OCI-LY1 (cell line): ENCODE results near the gene MACROH2A2.

Source experiments
- H2AFZ ChIP-seq: fragments of 200-600 bp; sonication (generic), shearing (Covaris generic); 2 replicates; pipeline ENCODE4 v1.6.0; 2014; ENCODE audit warnings: antibody characterized with exemption, mild to moderate bottlenecking, low read length
- H3F3A ChIP-seq: fragments of 200-600 bp; sonication (generic), shearing (Covaris generic); 2 replicates; pipeline ENCODE4 v1.6.0; 2014; ENCODE audit warnings: mild to moderate bottlenecking, antibody characterized with exemption, low read length, moderate library complexity; ENCODE audit not compliant: insufficient read depth
- H3K27ac ChIP-seq: fragments of 200-600 bp; sonication (generic); 2 replicates; pipeline ENCODE4 v1.5.1; 2014; ENCODE audit warnings: low read length, mixed run types, mild to moderate bottlenecking, low read depth; ENCODE audit not compliant: poor library complexity, severe bottlenecking
- H3K27me3 ChIP-seq: fragments of 200-600 bp; sonication (generic); 2 replicates; pipeline ENCODE4 v1.6.0; 2014; ENCODE audit warnings: antibody characterized with exemption, mild to moderate bottlenecking, low read length, moderate library complexity; ENCODE audit not compliant: insufficient read depth
- H3K36me3 ChIP-seq: fragments of 200-600 bp; sonication (generic); 2 replicates; pipeline ENCODE4 v1.6.1; 2014; ENCODE audit warnings: mild to moderate bottlenecking, antibody characterized with exemption, low read length, moderate library complexity, mixed read lengths; ENCODE audit not compliant: insufficient read depth
- H3K4me1 ChIP-seq: fragments of 200-600 bp; sonication (generic); 2 replicates; pipeline ENCODE4 v1.5.1; 2014; ENCODE audit warnings: mild to moderate bottlenecking, low read length, moderate library complexity; ENCODE audit not compliant: insufficient read depth, severe bottlenecking
- H3K4me2 ChIP-seq: fragments of 200-600 bp; sonication (generic), shearing (Covaris generic); 2 replicates; pipeline ENCODE4 v1.6.1; 2014; ENCODE audit warnings: low read length
- H3K4me3 ChIP-seq: fragments of 200-600 bp; sonication (generic); 2 replicates; pipeline ENCODE4 v1.5.1; 2014; ENCODE audit warnings: low read length, low read depth, mild to moderate bottlenecking, mixed read lengths; ENCODE audit not compliant: poor library complexity, severe bottlenecking
- H3K79me2 ChIP-seq: fragments of 200-600 bp; shearing (Covaris generic); 2 replicates; pipeline ENCODE4 v1.6.1; 2016; ENCODE audit warnings: mixed run types, low read length, mixed read lengths; ENCODE audit not compliant: insufficient read depth
- H3K9ac ChIP-seq: fragments of 200-600 bp; sonication (generic), shearing (Covaris generic); 2 replicates; pipeline ENCODE4 v1.6.1; 2014; ENCODE audit warnings: mild to moderate bottlenecking, low read length, mixed read lengths
- H3K9me2 ChIP-seq: fragments of 200-600 bp; sonication (generic), shearing (Covaris generic); 2 replicates; pipeline ENCODE4 v1.6.1; 2014; ENCODE audit warnings: low read depth, mild to moderate bottlenecking, low read length, mixed read lengths
- H3K9me3 ChIP-seq: fragments of 200-600 bp; shearing (Covaris generic); 2 replicates; pipeline ENCODE4 v1.6.1; 2014; ENCODE audit warnings: low read length, mixed read lengths
- H4K20me1 ChIP-seq: fragments of 200-600 bp; sonication (generic), shearing (Covaris generic); 2 replicates; pipeline ENCODE4 v1.6.0; 2016; ENCODE audit warnings: mild to moderate bottlenecking, low read length; ENCODE audit not compliant: insufficient read depth
- CTCF ChIP-seq: fragments of 200-600 bp; sonication (generic), shearing (Covaris generic); IDR thresholded peaks from 2 replicates; pipeline ENCODE4 v1.5.1; 2017; ENCODE audit warnings: mild to moderate bottlenecking, antibody characterized with exemption, low read length, moderate library complexity, mixed read lengths
- EZH2 ChIP-seq: fragments of 200-600 bp; sonication (generic), shearing (Covaris generic); IDR thresholded peaks from 2 replicates; pipeline ENCODE4 v1.8.0; 2017; ENCODE audit warnings: borderline replicate concordance, mixed run types, mild to moderate bottlenecking, antibody characterized with exemption, low read length, moderate library complexity, mixed read lengths

The MACROH2A2 gene

DNA sequence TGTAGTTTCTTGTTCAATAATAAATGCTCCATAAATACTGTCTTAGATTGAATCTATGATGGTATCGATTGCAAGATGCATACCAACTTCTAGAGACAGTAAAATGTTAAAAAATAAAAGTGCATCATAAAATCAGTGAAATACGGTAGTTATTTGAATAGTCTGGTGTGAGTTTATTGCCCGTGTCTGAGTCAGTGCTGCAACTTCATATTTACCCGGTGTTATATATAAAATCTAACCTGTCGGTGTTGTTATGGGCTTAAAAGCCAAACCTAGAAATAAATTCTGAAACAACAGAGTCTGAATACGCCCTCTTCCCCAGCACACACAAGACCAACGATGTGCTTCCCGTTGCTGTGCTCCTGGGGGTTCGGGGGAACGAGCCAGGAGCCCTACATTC is 16.3 kb downstream of the MACROH2A2 start:
- Histone ChIP-seq H3K4me3 (no peak overlapping the region), H3K79me2 (no peaks in the 10 kb centered on the region), H2AFZ (no peak overlapping the region), H3F3A (no peaks in the 10 kb centered on the region), H4K20me1 (no peaks in the 10 kb centered on the region), H3K4me2 (no peak overlapping the region), H3K9me3 (no peaks in the 10 kb centered on the region), H3K27me3 (no peaks in the 10 kb centered on the region), H3K9ac (no peak overlapping the region), H3K27ac (no peak overlapping the region), H3K4me1 (no peaks in the 10 kb centered on the region), H3K9me2 (no peaks in the 10 kb centered on the region), H3K36me3 (no peaks in the 10 kb centered on the region)
- TF ChIP-seq CTCF (no peak), EZH2 (no peak)

DNA sequence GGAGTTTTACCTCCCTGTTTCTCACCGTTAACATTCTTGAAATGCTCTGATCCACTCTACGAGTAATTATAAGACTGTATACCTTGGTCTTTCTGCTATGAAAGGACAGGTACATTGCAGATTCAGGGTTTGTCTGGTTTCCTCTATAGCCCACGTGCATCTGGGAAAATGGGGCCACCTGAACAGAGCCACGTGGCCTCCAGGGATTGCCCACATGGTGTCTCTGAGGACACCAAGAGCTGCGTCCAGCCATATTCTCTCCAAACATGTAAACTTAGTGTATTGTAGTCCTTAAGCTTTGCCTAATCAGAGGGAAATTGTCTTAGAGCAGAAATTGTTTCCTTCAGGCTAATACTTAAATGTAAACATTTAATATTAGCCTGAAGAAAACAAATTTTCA is 16.7 kb downstream of the MACROH2A2 start:
- no peak for TF ChIP-seq CTCF
- TF ChIP-seq EZH2 = no peak
- Histone ChIP-seq H3K36me3 (no peaks in the 10 kb centered on the region), H3K79me2 (no peaks in the 10 kb centered on the region), H2AFZ (no peak overlapping the region), H3K4me1 (no peaks in the 10 kb centered on the region), H3F3A (no peaks in the 10 kb centered on the region), H3K4me2 (no peak overlapping the region), H4K20me1 (no peaks in the 10 kb centered on the region), H3K9me3 (no peaks in the 10 kb centered on the region), H3K27ac (no peak overlapping the region), H3K9me2 (no peaks in the 10 kb centered on the region), H3K4me3 (no peak overlapping the region), H3K27me3 (no peaks in the 10 kb centered on the region), H3K9ac (no peak overlapping the region)

DNA sequence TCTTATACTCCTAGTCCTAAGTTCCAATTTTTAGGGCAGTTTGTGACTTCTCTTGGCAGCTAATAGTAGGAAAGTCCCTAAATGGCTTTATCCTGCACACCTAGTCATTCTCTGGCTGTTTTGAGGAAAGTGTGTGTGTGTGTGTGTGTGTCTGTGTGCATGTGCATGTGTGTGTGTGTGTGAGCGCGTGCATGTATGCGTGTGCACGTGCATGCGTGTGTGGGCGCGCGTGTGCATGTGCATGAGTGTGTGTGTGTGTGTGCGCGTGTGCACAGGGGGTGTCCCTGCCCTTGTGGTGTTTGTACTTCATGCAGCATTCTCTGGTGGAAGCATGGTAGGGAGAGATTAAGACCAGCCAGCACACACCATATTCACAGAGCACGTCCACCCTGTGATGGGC is 18.2 kb downstream of the MACROH2A2 start:
- Histone ChIP-seq H2AFZ (no peak overlapping the region), H3K9ac (no peak overlapping the region), H3K27ac (no peak overlapping the region), H3K9me2 (no peaks in the 10 kb centered on the region), H3K9me3 (no peaks in the 10 kb centered on the region), H3K27me3 (no peaks in the 10 kb centered on the region), H3F3A (no peaks in the 10 kb centered on the region), H3K4me1 (no peaks in the 10 kb centered on the region), H3K4me2 (no peak overlapping the region), H4K20me1 (no peaks in the 10 kb centered on the region), H3K36me3 (no peaks in the 10 kb centered on the region), H3K79me2 (no peaks in the 10 kb centered on the region), H3K4me3 (no peak overlapping the region)
- TF ChIP-seq EZH2 (no peak), CTCF (no peak)
